Fibroblast of the aortic adventitia (primary cell): Measurements from ENCODE around the gene ADAMTS2. TPM values are rescaled to one million over a fixed set of nuclear protein-coding genes. Genes with fewer than 3 reads are reported as not detected.

Experiments used
- DNase-seq: peaks from one replicate; pipeline ENCODE4 v3.0.0-alpha.2; 2010; ENCODE audit warnings: low read depth
- H3K4me3 ChIP-seq: 2 replicates; pipeline ENCODE4 v1.5.1; 2011; ENCODE audit warnings: low read depth, mild to moderate bottlenecking, control low read depth, low read length, moderate library complexity
- total RNA-seq: library from RNA; depleted of rRNA; stranded (reverse); fragments of >200 nt; gene quantifications from 2 replicates; pipeline ENCODE4 v1.2.3, GENCODE V29; 2012; ENCODE audit warnings: low replicate concordance
- TF ChIP-seq, protein P1 (sequence below): IDR thresholded peaks from 2 replicates; pipeline ENCODE4 v1.5.1; 2011; ENCODE audit warnings: mild to moderate bottlenecking, low read length, control low read depth, inconsistent platforms; ENCODE audit not compliant: insufficient read depth

The ADAMTS2 gene
- 25.8 and 66.6 TPM in 2 replicates for total RNA-seq

DNA sequence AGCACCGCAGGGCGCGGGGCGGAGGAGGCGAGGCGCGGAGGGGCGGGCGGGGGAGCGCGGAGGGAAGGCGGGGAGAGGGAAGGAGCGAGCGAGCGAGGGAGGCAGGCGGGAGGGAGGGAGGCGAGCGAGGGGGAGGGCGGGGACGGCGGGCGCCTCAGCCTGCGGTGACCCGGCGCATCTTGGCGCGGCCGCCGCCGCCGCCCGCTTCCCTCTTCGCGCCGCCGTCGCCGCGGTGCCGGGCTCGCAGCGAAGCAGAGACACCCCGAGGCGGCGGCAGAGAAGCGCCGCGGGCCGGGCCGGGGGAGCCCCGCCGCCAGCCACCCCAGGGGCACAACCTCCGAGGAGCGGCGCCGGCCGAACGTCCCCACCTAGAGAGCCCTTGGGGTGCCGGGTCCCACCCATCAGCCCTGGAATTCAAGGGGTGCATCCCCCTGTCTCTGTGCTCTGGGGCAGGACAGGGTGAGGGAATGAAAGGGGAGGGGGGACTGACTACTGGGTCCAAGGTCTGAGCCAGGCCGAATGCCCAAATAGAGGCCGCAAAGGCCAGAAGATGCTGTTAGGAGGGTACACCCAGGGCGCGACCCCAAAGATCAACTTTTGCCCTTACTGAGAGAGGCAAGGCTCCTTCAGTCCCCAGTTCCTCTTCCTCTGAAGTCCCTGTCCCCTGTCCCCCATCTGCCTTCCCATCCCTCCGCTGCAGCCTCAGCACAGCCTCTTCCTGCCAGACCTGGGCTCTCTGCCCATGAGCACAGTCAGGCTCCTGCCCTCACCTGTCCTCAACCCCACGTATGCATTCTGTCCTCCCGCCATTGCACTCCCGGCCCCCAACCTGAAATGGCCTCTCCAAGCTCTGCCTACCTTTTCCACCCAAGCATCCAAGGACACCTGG, at the start of gene ADAMTS2:
TSS of gene ADAMTS2 (minus strand) at position 29 of the 889 bp plus-strand sequence. CDS start 133 bp downstream, outside the sequence.
- peak within 1 kb of the TSS; percentile 86 for H3K4me3 ChIP-seq
- TF ChIP-seq, protein P1, sequence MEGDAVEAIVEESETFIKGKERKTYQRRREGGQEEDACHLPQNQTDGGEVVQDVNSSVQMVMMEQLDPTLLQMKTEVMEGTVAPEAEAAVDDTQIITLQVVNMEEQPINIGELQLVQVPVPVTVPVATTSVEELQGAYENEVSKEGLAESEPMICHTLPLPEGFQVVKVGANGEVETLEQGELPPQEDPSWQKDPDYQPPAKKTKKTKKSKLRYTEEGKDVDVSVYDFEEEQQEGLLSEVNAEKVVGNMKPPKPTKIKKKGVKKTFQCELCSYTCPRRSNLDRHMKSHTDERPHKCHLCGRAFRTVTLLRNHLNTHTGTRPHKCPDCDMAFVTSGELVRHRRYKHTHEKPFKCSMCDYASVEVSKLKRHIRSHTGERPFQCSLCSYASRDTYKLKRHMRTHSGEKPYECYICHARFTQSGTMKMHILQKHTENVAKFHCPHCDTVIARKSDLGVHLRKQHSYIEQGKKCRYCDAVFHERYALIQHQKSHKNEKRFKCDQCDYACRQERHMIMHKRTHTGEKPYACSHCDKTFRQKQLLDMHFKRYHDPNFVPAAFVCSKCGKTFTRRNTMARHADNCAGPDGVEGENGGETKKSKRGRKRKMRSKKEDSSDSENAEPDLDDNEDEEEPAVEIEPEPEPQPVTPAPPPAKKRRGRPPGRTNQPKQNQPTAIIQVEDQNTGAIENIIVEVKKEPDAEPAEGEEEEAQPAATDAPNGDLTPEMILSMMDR, result no peak
- DNase-seq, result peak; percentile 47

DNA sequence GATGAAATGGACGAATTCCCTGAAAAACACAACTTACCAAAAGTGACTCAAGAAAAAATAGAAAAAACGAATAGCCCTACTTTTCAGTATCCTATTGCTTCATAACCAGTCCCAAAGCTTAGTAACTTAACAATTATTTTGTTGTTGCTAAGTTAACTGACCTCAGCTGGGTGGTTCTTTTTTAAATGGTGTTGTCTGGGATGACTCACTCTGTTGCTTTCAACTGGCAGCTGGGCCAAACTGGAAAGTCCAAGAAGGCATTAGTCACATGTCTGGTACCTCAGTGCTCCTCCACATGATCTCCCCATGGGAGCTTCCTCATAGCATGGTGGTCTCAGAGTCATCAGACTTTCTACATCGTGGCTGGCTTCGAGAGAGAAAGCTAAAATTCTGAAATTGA, 47.8 kb upstream of the ADAMTS2 start:
- TF ChIP-seq, protein P1, result no peak
- DNase-seq, result peak; percentile 43
- H3K4me3 ChIP-seq, result no peak overlapping the region

DNA sequence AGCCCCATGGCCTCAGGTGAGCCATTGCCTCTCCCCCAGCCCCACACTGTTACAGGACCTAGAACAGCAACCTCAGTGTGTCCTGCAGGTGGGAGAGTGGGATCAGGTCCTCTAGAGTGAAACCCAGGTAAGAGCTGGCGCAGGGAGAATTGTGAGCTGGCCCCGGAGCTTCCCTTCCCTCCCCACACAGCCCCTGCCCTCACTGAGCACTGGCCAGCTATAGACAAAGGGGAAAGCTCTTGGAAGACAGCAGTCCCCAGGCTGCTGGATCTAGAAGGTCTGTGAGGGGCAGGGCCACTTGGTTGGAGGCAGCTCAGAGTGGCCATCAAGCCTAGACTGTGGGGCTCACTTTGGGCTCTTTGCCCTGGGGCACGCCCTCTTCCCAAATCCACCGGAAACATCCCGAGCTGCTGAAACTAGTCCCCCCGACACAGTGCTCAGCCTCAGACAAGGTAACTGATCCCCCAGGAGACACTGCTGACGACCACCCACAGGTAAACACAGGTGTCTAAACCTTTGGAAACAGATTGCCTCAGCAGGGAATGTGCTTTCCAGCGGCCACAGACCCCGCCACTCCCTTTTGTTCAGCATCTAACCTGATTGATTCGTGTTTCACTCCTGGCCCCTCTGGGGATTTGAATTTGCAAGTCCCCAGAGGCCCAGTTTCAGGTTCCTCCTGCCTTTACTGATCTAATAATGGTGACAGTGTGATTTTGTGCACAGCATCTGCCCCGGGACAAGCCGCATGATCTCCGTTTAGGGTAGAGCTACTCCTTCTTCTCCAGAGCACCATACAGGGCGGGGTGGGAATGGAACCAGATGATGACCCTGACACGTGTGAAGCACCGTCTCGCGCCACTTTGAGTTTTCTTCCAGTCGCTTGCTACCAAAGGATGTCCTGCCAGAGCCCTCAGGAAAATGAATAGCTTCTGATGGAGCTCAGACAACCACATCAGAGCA, 42.2 kb upstream of the ADAMTS2 start:
- TF ChIP-seq, protein P1, result no peak
- no peak overlapping the region for H3K4me3 ChIP-seq
- no peak for DNase-seq

DNA sequence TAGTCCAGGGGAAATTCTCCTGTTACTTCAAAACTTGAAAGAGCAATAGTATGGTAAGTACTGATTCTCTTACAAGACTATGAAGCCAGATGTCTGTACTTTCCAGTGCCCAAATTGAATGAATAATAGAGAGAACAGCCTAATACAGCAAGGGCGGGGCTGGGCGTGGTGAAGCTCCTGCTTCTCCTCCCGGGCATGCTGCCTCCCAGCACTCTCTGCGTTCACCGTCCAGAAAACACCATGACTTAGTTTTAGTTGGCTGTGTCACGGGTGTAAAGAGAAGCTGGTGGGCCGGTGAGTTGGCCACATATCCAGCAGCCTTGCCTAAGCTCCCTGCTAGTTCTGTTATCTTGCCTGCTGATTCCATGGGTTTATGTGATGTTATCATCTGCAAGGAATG, 40.7 kb upstream of the ADAMTS2 start:
- TF ChIP-seq, protein P1, result no peak
- DNase-seq, result no peak
- H3K4me3 ChIP-seq, result no peak overlapping the region

DNA sequence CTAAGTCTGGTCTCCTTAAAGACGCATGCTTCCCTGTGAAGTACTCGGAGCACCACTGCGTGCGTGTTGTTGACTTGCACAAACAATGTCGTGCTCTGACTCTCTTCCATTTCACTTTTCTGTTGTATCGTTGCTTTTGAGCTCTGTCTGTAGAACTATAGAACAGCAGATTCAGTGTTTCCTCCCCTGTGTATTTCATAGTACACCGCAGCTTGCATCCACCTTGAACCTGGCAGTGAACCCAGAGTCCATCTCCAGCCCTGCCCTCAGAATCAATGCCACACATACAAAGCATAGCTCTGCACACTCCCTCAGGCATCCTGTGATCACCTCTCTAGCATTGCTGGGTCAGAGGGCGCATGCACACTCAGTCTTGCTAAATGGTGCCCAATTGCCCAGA, 37.2 kb upstream of the ADAMTS2 start:
- TF ChIP-seq, protein P1, result no peak
- no peak overlapping the region for H3K4me3 ChIP-seq
- no peak for DNase-seq

DNA sequence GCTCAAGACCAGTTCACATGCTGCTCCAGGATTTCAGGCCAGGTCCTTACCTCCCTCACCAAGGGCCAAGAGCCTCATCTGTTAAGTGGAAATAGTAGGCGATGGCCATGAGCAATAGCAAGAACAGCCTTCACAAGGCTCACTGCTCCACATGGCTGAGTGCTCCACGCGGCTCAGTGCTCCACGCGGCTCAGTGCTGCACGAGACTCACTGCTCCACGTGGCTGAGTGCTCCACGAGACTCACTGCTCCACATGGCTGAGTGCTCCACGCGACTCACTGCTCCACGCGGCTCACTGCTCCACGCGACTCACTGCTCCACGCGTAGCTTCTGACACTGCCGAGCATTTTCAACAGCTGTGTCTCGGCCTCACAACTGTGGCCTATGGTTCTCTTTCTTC, 36.4 kb upstream of the ADAMTS2 start:
- DNase-seq, result no peak
- TF ChIP-seq, protein P1, result no peak
- H3K4me3 ChIP-seq, result no peak overlapping the region
